GM12892 (cell line): ENCODE results near the gene SATB2.

Experiments used
- DNase-seq: peaks from one replicate; pipeline ENCODE4 v3.0.0; 2011; ENCODE audit not compliant: insufficient read length
- FAIRE-seq: peaks from 2 replicates; lab custom pipeline; 2011; peaks lifted over from hg19 to GRCh38; lab: Jason Lieb, UNC
- POLR2A ChIP-seq: IDR thresholded peaks from 2 replicates; pipeline ENCODE4 v1.6.1; 2011; ENCODE audit warnings: low read depth, low read length, control low read depth
- POLR2AphosphoS5 ChIP-seq: IDR thresholded peaks from 2 replicates; pipeline ENCODE4 v1.6.1; 2011; ENCODE audit warnings: low read depth, low read length, control low read depth
- TAF1 ChIP-seq: IDR thresholded peaks from 2 replicates; pipeline ENCODE4 v1.6.1; 2011; ENCODE audit warnings: low read depth, mild to moderate bottlenecking, control low read depth, low read length, borderline replicate concordance

Gene SATB2

DNA sequence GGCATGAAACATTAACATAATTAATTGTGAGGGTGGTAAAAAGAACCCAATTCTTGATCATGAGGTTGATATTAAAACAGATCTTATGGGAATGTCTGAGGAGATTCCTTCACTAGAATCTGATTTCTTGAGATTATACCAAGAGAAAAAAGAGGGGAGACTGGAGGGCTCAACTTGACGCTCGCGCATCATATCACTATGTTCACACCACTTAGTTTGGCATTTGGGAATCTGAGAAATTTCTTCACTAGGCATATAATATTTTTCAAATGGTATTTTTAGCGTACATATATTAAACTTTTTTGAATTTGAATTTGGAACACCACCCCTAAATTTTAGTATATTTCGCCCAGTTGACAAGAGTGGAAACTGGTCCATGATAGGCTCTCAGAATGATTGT is 140.1 kb downstream of the SATB2 start:
- no peak for FAIRE-seq
- no peak for DNase-seq
- no peak for TF ChIP-seq POLR2AphosphoS5
- no peak for TF ChIP-seq TAF1
- no peak for TF ChIP-seq POLR2A

DNA sequence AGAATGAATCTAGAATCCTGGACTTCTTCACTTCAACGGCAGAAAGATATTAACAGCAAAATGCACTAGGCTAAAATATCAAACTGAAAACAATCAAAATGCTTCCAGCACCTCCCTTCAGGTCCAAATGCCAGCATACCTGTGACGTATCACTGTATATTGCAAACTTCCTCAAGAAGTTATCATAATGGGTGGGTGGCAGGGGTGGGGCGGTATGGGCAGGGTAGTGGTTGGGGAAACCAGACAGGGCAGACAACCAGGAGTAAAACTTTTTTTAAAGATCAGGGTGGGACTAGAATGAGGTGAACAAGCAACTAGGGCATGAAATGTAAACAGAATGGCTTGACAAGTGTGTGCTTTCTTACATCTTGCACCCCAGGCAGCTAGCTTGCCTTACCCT is 140.9 kb downstream of the SATB2 start:
- no peak for TF ChIP-seq TAF1
- TF ChIP-seq POLR2AphosphoS5, result no peak
- no peak for TF ChIP-seq POLR2A
- FAIRE-seq (no peak), DNase-seq (no peak)

DNA sequence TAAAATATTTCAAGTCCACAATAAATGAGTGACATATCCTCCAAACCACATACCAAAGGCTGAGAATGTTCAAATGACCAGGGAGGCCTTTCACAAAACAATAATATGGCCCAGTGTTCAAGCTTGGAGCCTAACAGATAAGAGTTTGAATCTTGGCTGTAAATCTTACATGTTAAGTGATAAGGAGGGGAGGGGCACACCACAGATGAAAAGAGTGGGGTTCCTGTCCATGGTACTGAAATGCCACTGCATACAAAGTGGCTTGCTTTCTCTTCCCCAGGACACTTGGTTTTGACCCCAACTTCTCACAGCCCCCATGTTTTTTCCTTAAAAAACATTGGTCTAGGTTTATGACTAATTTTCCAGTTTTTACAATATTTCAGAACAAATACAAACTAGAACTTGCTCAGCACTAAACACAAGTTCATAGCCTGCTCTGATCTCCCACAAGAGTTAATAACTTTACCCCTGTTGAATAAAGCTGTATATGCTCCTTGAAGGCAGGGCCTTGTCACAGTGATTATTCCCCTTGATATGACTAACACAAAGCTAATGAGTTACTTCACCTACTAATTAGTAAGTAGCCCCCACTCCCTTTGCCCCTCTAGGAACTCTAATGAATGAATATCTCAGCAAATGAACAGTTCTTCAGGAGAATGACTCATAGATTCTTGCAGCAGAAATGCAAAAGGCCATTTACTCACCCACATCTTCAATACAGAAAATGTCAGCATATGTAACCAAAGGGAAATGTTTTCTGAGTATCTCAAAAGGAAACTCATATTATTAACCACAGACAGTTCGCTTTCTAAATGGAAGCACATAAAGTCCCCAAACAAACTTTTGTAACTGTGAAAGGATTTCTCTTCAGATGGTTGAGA is 142.2 kb downstream of the SATB2 start:
- DNase-seq, result no peak
- FAIRE-seq, result no peak
- TF ChIP-seq TAF1 (no peak), POLR2A (no peak), POLR2AphosphoS5 (no peak)

GRCh38 chr2:199312931-199313330 is 144.8 kb downstream of the SATB2 start:
- FAIRE-seq (no peak), DNase-seq (no peak)
- no peak for TF ChIP-seq POLR2A
- TF ChIP-seq POLR2AphosphoS5, result no peak
- TF ChIP-seq TAF1, result no peak

- TF ChIP-seq TAF1 (no peak), POLR2A (no peak), POLR2AphosphoS5 (no peak)
- no peak for FAIRE-seq
- no peak for DNase-seq
These were observed 146.8 kb downstream of the SATB2 start for GRCh38 chr2:199310771-199311585.

GRCh38 chr2:199309973-199310372 is 147.8 kb downstream of the SATB2 start:
- FAIRE-seq (no peak), DNase-seq (no peak)
- TF ChIP-seq TAF1 (no peak), POLR2AphosphoS5 (no peak), POLR2A (no peak)

DNA sequence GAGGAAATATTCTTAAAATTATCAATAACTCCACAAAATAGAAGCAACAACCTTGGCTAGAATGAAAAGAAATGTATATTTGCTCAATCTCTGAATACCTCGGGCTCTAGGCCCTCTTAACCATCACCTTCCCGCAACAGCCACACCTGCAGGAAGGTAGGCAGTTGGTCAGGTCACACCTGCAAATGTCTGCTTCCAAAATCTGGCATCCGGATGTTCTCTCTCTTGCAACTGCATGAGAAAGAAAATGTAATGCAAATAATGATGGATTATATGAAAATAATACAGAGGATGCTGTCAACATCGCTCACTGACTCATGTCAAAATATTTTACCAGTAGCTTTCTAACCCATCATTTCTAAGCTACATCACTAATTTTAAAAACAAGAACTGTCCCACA is 148.3 kb downstream of the SATB2 start:
- FAIRE-seq, result no peak
- DNase-seq, result no peak
- TF ChIP-seq POLR2A (no peak), TAF1 (no peak), POLR2AphosphoS5 (no peak)

GRCh38 chr2:199308567-199308966 is 149.2 kb downstream of the SATB2 start:
- DNase-seq, result no peak
- FAIRE-seq, result no peak
- TF ChIP-seq POLR2AphosphoS5 (no peak), POLR2A (no peak), TAF1 (no peak)

DNA sequence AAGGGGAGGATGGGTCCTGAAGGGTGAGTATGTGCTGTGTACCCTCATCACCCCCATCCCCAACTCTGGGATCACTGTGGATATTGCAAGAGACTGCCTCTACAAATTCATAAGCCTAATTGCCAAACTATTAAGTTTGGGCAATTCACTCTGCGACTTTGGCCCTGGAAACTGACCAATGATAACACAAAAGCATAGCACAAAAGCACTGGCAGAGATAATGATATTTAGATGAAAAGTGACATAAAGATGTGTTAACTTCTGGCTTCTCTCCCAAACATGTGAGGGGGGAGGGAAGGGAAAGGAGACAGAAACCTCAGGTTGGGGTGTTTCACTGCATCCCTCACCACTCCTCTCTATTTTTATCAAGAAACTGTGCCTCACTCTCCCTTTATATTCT is 150.3 kb downstream of the SATB2 start:
- DNase-seq (no peak), FAIRE-seq (no peak)
- TF ChIP-seq POLR2AphosphoS5 (no peak), POLR2A (no peak), TAF1 (no peak)

- DNase-seq (no peak), FAIRE-seq (no peak)
- TF ChIP-seq POLR2AphosphoS5 (no peak), TAF1 (no peak), POLR2A (no peak)
These were observed 151.6 kb downstream of the SATB2 start for GRCh38 chr2:199306116-199306515.

DNA sequence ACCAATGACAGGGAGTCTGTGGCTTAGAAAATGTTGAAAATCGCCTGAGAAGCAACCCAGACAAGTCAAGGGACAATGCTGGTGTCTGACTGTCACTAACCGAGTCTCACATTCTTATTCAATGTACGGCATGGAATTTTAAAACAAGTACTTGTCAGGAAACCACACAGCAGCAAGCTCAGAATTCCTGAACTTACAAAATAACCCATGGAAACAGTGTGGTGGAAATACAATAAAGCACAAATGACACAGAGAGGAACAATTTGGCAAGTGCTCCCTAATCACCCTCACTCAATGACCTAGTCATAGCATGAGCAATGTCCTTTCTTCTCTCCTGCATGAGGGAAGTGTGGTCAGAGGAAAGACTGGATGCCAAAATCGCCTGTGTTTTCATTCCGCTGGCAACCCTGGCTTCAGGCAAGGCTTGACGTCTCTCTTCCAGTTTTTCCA is 154.0 kb downstream of the SATB2 start:
- no peak for DNase-seq
- TF ChIP-seq TAF1, result no peak
- TF ChIP-seq POLR2A, result no peak
- TF ChIP-seq POLR2AphosphoS5, result no peak
- no peak for FAIRE-seq

GRCh38 chr2:199302851-199303250 is 154.9 kb downstream of the SATB2 start:
- no peak for TF ChIP-seq TAF1
- TF ChIP-seq POLR2A, result no peak
- TF ChIP-seq POLR2AphosphoS5, result no peak
- DNase-seq (no peak), FAIRE-seq (no peak)

GRCh38 chr2:199288424-199288823 is 169.3 kb downstream of the SATB2 start:
- DNase-seq (no peak), FAIRE-seq (no peak)
- TF ChIP-seq TAF1 (no peak), POLR2A (no peak), POLR2AphosphoS5 (no peak)
